GM12891 (cell line): ENCODE results near the gene YIF1B.
"Not testable (repeated sequence)": the region's sequence is repeated elsewhere in the genome, so short reads cannot be mapped to it uniquely, and the experiment has no call there.

Experiments
- DNase-seq: peaks from one replicate; pipeline ENCODE4 v3.0.0; 2011; ENCODE audit warnings: low spot score; ENCODE audit not compliant: insufficient read length
- FAIRE-seq: peaks from 2 replicates; lab custom pipeline; 2011; peaks lifted over from hg19 to GRCh38; lab: Jason Lieb, UNC
- PAX5 ChIP-seq: IDR thresholded peaks from 2 replicates; pipeline ENCODE4 v1.6.1; 2011; ENCODE audit warnings: low read length, moderate library complexity, mild to moderate bottlenecking; ENCODE audit not compliant: insufficient read depth, severe bottlenecking
- POLR2A ChIP-seq: IDR thresholded peaks from 2 replicates; pipeline ENCODE4 v1.6.1; 2011; ENCODE audit warnings: low read depth, low read length, control low read depth
- POLR2AphosphoS5 ChIP-seq: IDR thresholded peaks from 2 replicates; pipeline ENCODE4 v1.6.1; 2011; ENCODE audit warnings: low read depth, low read length, control low read depth
- POU2F2 ChIP-seq: IDR thresholded peaks from 2 replicates; pipeline ENCODE4 v1.6.1; 2011; ENCODE audit warnings: low read depth, mild to moderate bottlenecking, control low read depth, low read length, moderate library complexity
- SPI1 ChIP-seq: IDR thresholded peaks from 2 replicates; pipeline ENCODE4 v1.6.1; 2011; ENCODE audit warnings: low read depth, low read length, control low read depth
- TAF1 ChIP-seq: IDR thresholded peaks from 2 replicates; pipeline ENCODE4 v1.6.1; 2011; ENCODE audit warnings: low read depth, low read length, control low read depth

YIF1B gene

GRCh38 chr19:38352611-38353010, 36.9 kb upstream of the YIF1B start:
- DNase-seq (no peak), FAIRE-seq (no peak)
- TF ChIP-seq PAX5 (no peak), POLR2A (no peak), TAF1 (no peak), POLR2AphosphoS5 (no peak), SPI1 (no peak), POU2F2 (no peak)

- FAIRE-seq (peak; percentile 33), DNase-seq (no peak)
- TF ChIP-seq POLR2A: no peak
- TF ChIP-seq TAF1: no peak
- TF ChIP-seq PAX5: no peak
Measured at GRCh38 chr19:38351865-38352395, 36.2 kb upstream of the YIF1B start.

GRCh38 chr19:38350883-38351282, 35.1 kb upstream of the YIF1B start:
- FAIRE-seq: no peak
- TF ChIP-seq PAX5 (no peak), POLR2AphosphoS5 (no peak), SPI1 (no peak), POLR2A (no peak), POU2F2 (no peak), TAF1 (no peak)

GRCh38 chr19:38346837-38347236, 31.1 kb upstream of the YIF1B start:
- no peak for DNase-seq
- TF ChIP-seq PAX5: no peak
- FAIRE-seq: no peak

More at GRCh38 chr19:38350883-38351282, 35.1 kb upstream of the YIF1B start:
- no peak for DNase-seq

GRCh38 chr19:38340927-38341326, 25.2 kb upstream of the YIF1B start:
- DNase-seq (no peak), FAIRE-seq (no peak)
- no peak for TF ChIP-seq TAF1
- TF ChIP-seq POLR2A: no peak
- TF ChIP-seq PAX5: no peak
- no peak for TF ChIP-seq SPI1
- no peak for TF ChIP-seq POU2F2
- no peak for TF ChIP-seq POLR2AphosphoS5

GRCh38 chr19:38339011-38339410, 23.3 kb upstream of the YIF1B start:
- not testable (repeated sequence) for DNase-seq, FAIRE-seq

GRCh38 chr19:38337360-38337653, 21.6 kb upstream of the YIF1B start:
- TF ChIP-seq POLR2A: no peak
- no peak for TF ChIP-seq SPI1
- TF ChIP-seq POU2F2: no peak
- TF ChIP-seq TAF1: no peak
- TF ChIP-seq PAX5: no peak
- no peak for TF ChIP-seq POLR2AphosphoS5
- FAIRE-seq: no peak
- no peak for DNase-seq

- DNase-seq (peak; percentile 82), FAIRE-seq (peak; percentile 94)
- no peak for TF ChIP-seq PAX5
- TF ChIP-seq SPI1: no peak
- TF ChIP-seq POLR2AphosphoS5: no peak
- no peak for TF ChIP-seq POLR2A
Measured at GRCh38 chr19:38336638-38337359, 21.1 kb upstream of the YIF1B start.

GRCh38 chr19:38335949-38336637, 20.3 kb upstream of the YIF1B start:
- peak; percentile 90 for DNase-seq
- TF ChIP-seq SPI1 (no peak), POLR2A (no peak), POLR2AphosphoS5 (no peak), POU2F2 (no peak), PAX5 (no peak), TAF1 (no peak)
- FAIRE-seq: peak; percentile 99

- FAIRE-seq: no peak
- TF ChIP-seq SPI1: no peak
- no peak for TF ChIP-seq TAF1
- no peak for TF ChIP-seq POLR2AphosphoS5
- TF ChIP-seq PAX5: no peak
- no peak for DNase-seq
Measured at GRCh38 chr19:38333245-38333644, 17.5 kb upstream of the YIF1B start.
